WTC11 (cell line): ENCODE results near the gene BHLHE23.

ENCODE experiments used
- ATF2 ChIP-seq: sonication (generic); formaldehyde crosslinking; IDR thresholded peaks from 2 replicates; pipeline ENCODE4 v1.8.1; 2022; ENCODE audit warnings: low read depth, missing genetic modification reagents, borderline replicate concordance
- ATF6 ChIP-seq: sonication (generic); formaldehyde crosslinking; IDR thresholded peaks from 2 replicates; pipeline ENCODE4 v1.8.1; 2023; ENCODE audit warnings: mild to moderate bottlenecking, missing genetic modification reagents
- IRF1 ChIP-seq: sonication (generic); formaldehyde crosslinking; IDR thresholded peaks from 2 replicates; pipeline ENCODE4 v1.8.0; 2023; ENCODE audit warnings: missing genetic modification reagents
- MYBL2 ChIP-seq: sonication (generic); formaldehyde crosslinking; IDR thresholded peaks from 2 replicates; pipeline ENCODE4 v1.8.1; 2023; ENCODE audit warnings: mild to moderate bottlenecking, moderate library complexity, missing genetic modification reagents
- NFYB ChIP-seq: sonication (generic); formaldehyde crosslinking; conservative IDR thresholded peaks from 2 replicates; pipeline ENCODE4 v1.8.0; 2022; ENCODE audit warnings: low read depth, missing genetic modification reagents
- NR1H2 ChIP-seq: sonication (generic); formaldehyde crosslinking; IDR thresholded peaks from 2 replicates; pipeline ENCODE4 v1.9.0; 2021; ENCODE audit warnings: mild to moderate bottlenecking, moderate library complexity, missing genetic modification reagents
- SP1 ChIP-seq: sonication (generic); formaldehyde crosslinking; conservative IDR thresholded peaks from 2 replicates; pipeline ENCODE4 v1.8.1; 2022; ENCODE audit warnings: missing genetic modification reagents
- TEAD1 ChIP-seq: sonication (generic); formaldehyde crosslinking; IDR thresholded peaks from 2 replicates; pipeline ENCODE4 v1.8.0; 2022; ENCODE audit warnings: mild to moderate bottlenecking, missing genetic modification reagents
- TF ChIP-seq, protein P1 (sequence below): fragments of 200-600 bp; IDR thresholded peaks from 2 replicates; pipeline ENCODE4 v1.8.0; 2022; ENCODE audit warnings: antibody characterized with exemption
- TF ChIP-seq, protein P2 (sequence below): sonication (generic); formaldehyde crosslinking; IDR thresholded peaks from 2 replicates; pipeline ENCODE4 v1.8.0; 2023; ENCODE audit warnings: mild to moderate bottlenecking, missing genetic modification reagents

- TF ChIP-seq, protein P1, sequence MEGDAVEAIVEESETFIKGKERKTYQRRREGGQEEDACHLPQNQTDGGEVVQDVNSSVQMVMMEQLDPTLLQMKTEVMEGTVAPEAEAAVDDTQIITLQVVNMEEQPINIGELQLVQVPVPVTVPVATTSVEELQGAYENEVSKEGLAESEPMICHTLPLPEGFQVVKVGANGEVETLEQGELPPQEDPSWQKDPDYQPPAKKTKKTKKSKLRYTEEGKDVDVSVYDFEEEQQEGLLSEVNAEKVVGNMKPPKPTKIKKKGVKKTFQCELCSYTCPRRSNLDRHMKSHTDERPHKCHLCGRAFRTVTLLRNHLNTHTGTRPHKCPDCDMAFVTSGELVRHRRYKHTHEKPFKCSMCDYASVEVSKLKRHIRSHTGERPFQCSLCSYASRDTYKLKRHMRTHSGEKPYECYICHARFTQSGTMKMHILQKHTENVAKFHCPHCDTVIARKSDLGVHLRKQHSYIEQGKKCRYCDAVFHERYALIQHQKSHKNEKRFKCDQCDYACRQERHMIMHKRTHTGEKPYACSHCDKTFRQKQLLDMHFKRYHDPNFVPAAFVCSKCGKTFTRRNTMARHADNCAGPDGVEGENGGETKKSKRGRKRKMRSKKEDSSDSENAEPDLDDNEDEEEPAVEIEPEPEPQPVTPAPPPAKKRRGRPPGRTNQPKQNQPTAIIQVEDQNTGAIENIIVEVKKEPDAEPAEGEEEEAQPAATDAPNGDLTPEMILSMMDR: no peak
- no peak for TF ChIP-seq NR1H2 (CRISPR knock-in tag)
- TF ChIP-seq, protein P2, sequence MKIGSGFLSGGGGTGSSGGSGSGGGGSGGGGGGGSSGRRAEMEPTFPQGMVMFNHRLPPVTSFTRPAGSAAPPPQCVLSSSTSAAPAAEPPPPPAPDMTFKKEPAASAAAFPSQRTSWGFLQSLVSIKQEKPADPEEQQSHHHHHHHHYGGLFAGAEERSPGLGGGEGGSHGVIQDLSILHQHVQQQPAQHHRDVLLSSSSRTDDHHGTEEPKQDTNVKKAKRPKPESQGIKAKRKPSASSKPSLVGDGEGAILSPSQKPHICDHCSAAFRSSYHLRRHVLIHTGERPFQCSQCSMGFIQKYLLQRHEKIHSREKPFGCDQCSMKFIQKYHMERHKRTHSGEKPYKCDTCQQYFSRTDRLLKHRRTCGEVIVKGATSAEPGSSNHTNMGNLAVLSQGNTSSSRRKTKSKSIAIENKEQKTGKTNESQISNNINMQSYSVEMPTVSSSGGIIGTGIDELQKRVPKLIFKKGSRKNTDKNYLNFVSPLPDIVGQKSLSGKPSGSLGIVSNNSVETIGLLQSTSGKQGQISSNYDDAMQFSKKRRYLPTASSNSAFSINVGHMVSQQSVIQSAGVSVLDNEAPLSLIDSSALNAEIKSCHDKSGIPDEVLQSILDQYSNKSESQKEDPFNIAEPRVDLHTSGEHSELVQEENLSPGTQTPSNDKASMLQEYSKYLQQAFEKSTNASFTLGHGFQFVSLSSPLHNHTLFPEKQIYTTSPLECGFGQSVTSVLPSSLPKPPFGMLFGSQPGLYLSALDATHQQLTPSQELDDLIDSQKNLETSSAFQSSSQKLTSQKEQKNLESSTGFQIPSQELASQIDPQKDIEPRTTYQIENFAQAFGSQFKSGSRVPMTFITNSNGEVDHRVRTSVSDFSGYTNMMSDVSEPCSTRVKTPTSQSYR: no peak
- no peak for TF ChIP-seq ATF2
- no peak for TF ChIP-seq NFYB
- no peak for TF ChIP-seq SP1 (CRISPR knock-in tag)
- no peak for TF ChIP-seq IRF1 (CRISPR knock-in tag)
- TF ChIP-seq TEAD1: no peak
- no peak for TF ChIP-seq MYBL2 (CRISPR knock-in tag)
- no peak for TF ChIP-seq ATF6 (CRISPR knock-in tag)
Observed at GRCh38 chr20:63028461-63028921, 21.7 kb upstream of the BHLHE23 start.
